ENCODE results near the gene C8G. TPM values are rescaled to one million over a fixed set of nuclear protein-coding genes. Genes with fewer than 3 reads are reported as not detected.
A peak's percentile ranks its signal among the peaks of the same experiment; 100 is the strongest.

C8G gene
- total and polyA plus RNA-seq, 8 donors = 2.3 to 5.5 TPM; not detected in 6

DNA sequence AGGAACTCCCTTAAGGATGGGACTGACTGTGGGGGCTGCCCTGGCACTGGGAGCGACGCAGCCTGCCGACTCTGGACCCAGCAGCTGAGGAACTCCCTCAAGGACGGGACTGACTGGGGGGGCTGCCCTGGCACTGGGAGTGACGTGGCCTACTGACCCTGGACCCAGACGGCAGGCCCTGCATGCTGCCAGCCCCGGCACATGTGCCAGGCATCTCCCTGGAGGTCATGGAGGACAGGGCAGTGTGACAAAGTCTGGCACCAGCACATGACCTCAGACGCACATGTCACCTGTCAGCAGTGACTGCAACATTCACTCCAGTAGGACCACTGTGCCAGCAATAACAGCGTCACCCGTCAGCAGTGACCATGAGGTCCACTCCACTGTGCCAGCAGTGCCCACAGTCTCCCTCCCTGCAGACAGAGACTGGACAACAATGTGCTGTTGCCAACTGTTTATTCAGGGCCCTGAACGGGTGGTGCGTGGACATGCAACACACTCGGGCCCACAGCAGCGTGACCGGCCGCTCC lies 5.0 kb upstream of the C8G start:
- Histone ChIP-seq H3K36me3 (peaks cover 35 to 55% (median 48%) of the 10 kb centered on the region in 4 donors), H3K27me3 (no peaks in the 10 kb centered on the region), H3K9me3 (no peaks in the 10 kb centered on the region), H3K4me3 (no peak overlapping the region), H3K4me1 (peaks cover 16 to 29% (median 26%) of the 10 kb centered on the region in 4 donors), H3K27ac (no peak overlapping the region)
- 55 to 75% (median 64%) methylated on average over 14 to 16 of the region's 16 CpGs for WGBS, 5 donors
- DNase-seq = peak in 1 of 2 donors; percentile 2
- TF ChIP-seq POLR2AphosphoS5 (IDR thresholded peaks at IDR 0.05) = no peak
- no peak for TF ChIP-seq POLR2A (IDR thresholded peaks at IDR 0.05)
- no peak for TF ChIP-seq EP300 (IDR thresholded peaks at IDR 0.05)
- intact Hi-C loops (cut with DNase I; ENCODE audit: low total_unique reads) = loop anchor here (10.0 kb wide), 1 partner anchor 85 kb away; the partner anchor contains the start of gene MAMDC4

DNA sequence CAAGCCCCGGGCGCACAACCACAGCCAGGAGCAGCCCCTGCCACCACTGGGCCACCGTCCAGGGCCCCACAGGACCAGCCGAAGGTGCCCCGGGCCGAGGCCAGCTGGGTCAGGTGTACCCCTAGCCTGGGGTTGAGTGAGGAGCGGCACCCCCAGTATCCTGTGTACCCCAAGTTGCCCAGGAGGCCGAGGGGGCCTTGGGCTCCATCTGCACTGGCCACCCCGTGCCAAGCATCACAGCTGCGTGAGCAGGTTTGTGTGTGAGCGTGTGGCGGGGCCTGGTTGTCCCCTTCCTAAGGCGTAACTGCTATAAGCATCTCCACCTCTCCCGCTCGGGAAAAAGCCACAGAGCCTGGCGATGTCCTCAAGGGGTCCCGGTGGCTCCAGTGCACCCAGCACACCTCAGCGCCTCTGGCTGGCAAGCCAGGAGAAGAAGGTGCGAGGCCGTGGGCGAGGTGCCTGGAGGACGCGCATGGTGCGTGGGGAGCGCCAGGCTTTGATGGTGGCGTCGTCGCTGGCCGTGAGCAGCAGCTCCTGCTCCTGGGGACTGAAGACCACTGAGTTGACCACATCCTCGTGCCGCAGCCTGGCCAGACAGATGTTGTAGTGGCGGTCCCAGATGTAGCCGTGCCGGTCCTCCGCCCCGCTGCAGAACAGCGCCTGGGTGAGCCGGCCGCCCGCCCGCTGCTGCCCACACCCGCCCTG lies 4.4 kb upstream of the C8G start:
- WGBS, 5 donors = 90 to 96% (median 93%) methylated on average over 24 to 42 of the region's 42 CpGs
- Histone ChIP-seq H3K27me3 (no peaks in the 10 kb centered on the region), H3K36me3 (peaks cover 35 to 55% (median 48%) of the 10 kb centered on the region in 4 donors), H3K9me3 (no peaks in the 10 kb centered on the region), H3K4me3 (no peak overlapping the region), H3K27ac (no peak overlapping the region), H3K4me1 (peaks cover 17 to 32% (median 30%) of the 10 kb centered on the region in 4 donors)
- TF ChIP-seq POLR2AphosphoS5 (IDR thresholded peaks at IDR 0.05) = no peak
- TF ChIP-seq, protein P1, sequence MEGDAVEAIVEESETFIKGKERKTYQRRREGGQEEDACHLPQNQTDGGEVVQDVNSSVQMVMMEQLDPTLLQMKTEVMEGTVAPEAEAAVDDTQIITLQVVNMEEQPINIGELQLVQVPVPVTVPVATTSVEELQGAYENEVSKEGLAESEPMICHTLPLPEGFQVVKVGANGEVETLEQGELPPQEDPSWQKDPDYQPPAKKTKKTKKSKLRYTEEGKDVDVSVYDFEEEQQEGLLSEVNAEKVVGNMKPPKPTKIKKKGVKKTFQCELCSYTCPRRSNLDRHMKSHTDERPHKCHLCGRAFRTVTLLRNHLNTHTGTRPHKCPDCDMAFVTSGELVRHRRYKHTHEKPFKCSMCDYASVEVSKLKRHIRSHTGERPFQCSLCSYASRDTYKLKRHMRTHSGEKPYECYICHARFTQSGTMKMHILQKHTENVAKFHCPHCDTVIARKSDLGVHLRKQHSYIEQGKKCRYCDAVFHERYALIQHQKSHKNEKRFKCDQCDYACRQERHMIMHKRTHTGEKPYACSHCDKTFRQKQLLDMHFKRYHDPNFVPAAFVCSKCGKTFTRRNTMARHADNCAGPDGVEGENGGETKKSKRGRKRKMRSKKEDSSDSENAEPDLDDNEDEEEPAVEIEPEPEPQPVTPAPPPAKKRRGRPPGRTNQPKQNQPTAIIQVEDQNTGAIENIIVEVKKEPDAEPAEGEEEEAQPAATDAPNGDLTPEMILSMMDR (IDR thresholded peaks at IDR 0.05) = no peak
- TF ChIP-seq POLR2A (IDR thresholded peaks at IDR 0.05) = no peak
- no peak for TF ChIP-seq EP300 (IDR thresholded peaks at IDR 0.05)
- intact Hi-C loops (cut with DNase I; ENCODE audit: low total_unique reads) = loop anchor here (10.0 kb wide), 1 partner anchor 86 kb away; the partner anchor contains the start of gene MAMDC4
- DNase-seq = peak in 1 of 2 donors; percentile 9

DNA sequence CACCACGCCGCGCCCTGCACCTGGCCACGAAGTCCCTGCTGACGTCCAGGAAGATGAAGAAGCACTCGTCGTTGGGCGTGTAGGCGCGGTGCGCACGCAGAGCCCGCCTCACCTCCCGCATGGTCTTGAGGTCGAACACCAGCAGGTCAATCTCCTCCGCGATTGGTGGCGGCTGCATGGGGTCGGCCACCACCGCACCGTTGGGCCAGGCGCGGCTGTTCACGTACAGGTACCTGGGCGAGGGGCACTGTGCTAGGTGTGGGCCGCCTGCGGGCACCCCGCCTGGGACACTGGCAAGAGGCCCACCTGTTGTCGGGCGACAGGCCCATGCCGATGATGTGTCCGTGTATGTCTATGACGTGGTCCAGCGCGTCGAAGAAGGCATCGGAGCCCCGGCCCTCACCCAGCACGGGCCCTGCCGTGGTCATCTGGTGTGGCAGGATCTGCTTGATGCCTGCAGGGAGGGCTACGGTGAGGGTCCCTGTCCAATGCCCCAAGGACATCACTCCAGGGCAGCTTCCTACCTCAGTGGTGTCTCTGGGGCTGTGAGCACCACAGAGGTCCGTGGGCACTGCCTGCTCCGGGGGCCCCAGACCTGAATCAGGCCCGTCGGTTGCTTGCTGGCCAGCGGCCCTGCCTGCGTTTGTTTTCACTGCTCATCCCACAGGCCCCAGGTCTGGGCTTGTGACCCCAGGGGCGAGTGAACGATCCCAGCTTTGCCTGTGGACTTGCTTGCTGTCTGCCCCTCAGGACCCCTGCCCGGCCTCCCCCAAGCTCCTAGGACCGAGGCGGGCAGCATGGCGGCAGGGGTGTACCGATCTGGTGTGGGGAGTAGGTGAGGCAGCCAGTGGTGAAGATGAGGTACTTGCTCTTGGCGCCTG lies 3.6 kb upstream of the C8G start:
- Histone ChIP-seq H3K4me3 (no peak overlapping the region), H3K27me3 (no peaks in the 10 kb centered on the region), H3K4me1 (peaks cover 17 to 32% (median 30%) of the 10 kb centered on the region in 4 donors), H3K9me3 (no peaks in the 10 kb centered on the region), H3K36me3 (peaks cover 35 to 55% (median 48%) of the 10 kb centered on the region in 4 donors), H3K27ac (no peak overlapping the region)
- TF ChIP-seq, protein P1 (IDR thresholded peaks at IDR 0.05) = no peak
- TF ChIP-seq POLR2A (IDR thresholded peaks at IDR 0.05) (no peak), POLR2AphosphoS5 (IDR thresholded peaks at IDR 0.05) (no peak), EP300 (IDR thresholded peaks at IDR 0.05) (no peak)
- intact Hi-C loops (cut with DNase I; ENCODE audit: low total_unique reads) = loop anchor here (10.0 kb wide), 1 partner anchor 87 kb away; the partner anchor contains the start of gene MAMDC4
- WGBS, 5 donors = 92 to 95% (median 93%) methylated on average over 29 to 55 of the region's 55 CpGs
- DNase-seq = no peak

- intact Hi-C loops (cut with DNase I; ENCODE audit: low total_unique reads) = loop anchor here (10.0 kb wide), 1 partner anchor 87 kb away; the partner anchor contains the start of gene MAMDC4
- DNase-seq = no peak
- Histone ChIP-seq H3K4me1 (peaks cover 21 to 34% (median 34%) of the 10 kb centered on the region in 4 donors), H3K27me3 (no peaks in the 10 kb centered on the region), H3K27ac (no peak overlapping the region), H3K4me3 (peak overlapping the region in 2 of 4 donors; percentile 84 to 99), H3K9me3 (no peaks in the 10 kb centered on the region), H3K36me3 (peaks cover 35 to 53% (median 47%) of the 10 kb centered on the region in 4 donors)
- TF ChIP-seq POLR2AphosphoS5 (IDR thresholded peaks at IDR 0.05) (no peak), POLR2A (IDR thresholded peaks at IDR 0.05) (no peak), EP300 (IDR thresholded peaks at IDR 0.05) (no peak)
- TF ChIP-seq, protein P1 (IDR thresholded peaks at IDR 0.05) = no peak
- WGBS, 5 donors = 89 to 92% (median 91%) methylated on average over 17 to 60 of the region's 60 CpGs
Observed at GRCh38 chr9:136942112-136942880, 2.7 kb upstream of the C8G start.
